CD4-positive, CD25-positive, alpha-beta regulatory T cell (primary cell): ENCODE data around the gene RAB5IF. TPM values are rescaled to one million over a fixed set of nuclear protein-coding genes. Genes with fewer than 3 reads are reported as not detected.

Source experiments
- ATAC-seq, 2 donors: fragments of 150-1000 bp; cut with Tn5 transposase; one replicate each; pipeline ENCODE4 v1.10.0; 2021; ENCODE audit warnings: low read depth in 2 of 2, moderate number of reproducible peaks in 2 of 2, moderate library complexity in 1 of 2
- DNase-seq, 3 donors: peaks; one replicate each; pipeline versions ENCODE4 v3.0.0 to v3.0.0-alpha.2; 2012 to 2022; ENCODE audit warnings: mixed read lengths in 1 of 3
- H3K27ac ChIP-seq: one replicate; pipeline ENCODE4 v1.7.0; 2013; ENCODE audit warnings: mild to moderate bottlenecking, low read length; ENCODE audit not compliant: insufficient read depth, poor library complexity, severe bottlenecking
- H3K27me3 ChIP-seq: one replicate; pipeline ENCODE4 v1.7.0; 2013; ENCODE audit warnings: low read length; ENCODE audit not compliant: control insufficient read depth, insufficient read depth
- H3K36me3 ChIP-seq: one replicate; pipeline ENCODE4 v1.7.0; 2013; ENCODE audit warnings: mild to moderate bottlenecking, low read length, moderate library complexity; ENCODE audit not compliant: control insufficient read depth, insufficient read depth
- H3K4me1 ChIP-seq: 2 replicates; pipeline ENCODE4 v1.7.0; 2013; ENCODE audit warnings: mild to moderate bottlenecking, low read length; ENCODE audit not compliant: insufficient read depth, control insufficient read depth, poor library complexity, severe bottlenecking
- H3K4me3 ChIP-seq: one replicate; pipeline ENCODE4 v1.7.0; 2013; ENCODE audit warnings: low read depth, mild to moderate bottlenecking, low read length, moderate library complexity
- H3K9me3 ChIP-seq, 2 experiments: 1 replicate in 1 of 2; 2 replicates in 1 of 2; pipeline ENCODE4 v1.7.0; 2013; ENCODE audit warnings: low read length in 2 of 2, mild to moderate bottlenecking in 1 of 2, moderate library complexity in 1 of 2; ENCODE audit not compliant: control insufficient read depth in 2 of 2
- H3K27ac Mint-ChIP-seq, 3 donors: one replicate each; pipeline ENCODE4 v1.8.0; 2020 to 2022; ENCODE audit warnings: mild to moderate bottlenecking in 3 of 3, mixed read lengths in 3 of 3, moderate library complexity in 2 of 3
- H3K27me3 Mint-ChIP-seq: one replicate; pipeline ENCODE4 v1.8.0; 2022; ENCODE audit warnings: mild to moderate bottlenecking, mixed read lengths
- H3K36me3 Mint-ChIP-seq: one replicate; pipeline ENCODE4 v1.8.0; 2020; ENCODE audit warnings: mixed read lengths
- H3K4me1 Mint-ChIP-seq, 4 donors: one replicate each; pipeline ENCODE4 v1.8.0; 2020 to 2022; ENCODE audit warnings: mixed read lengths in 4 of 4, mild to moderate bottlenecking in 1 of 4
- H3K4me3 Mint-ChIP-seq, 4 donors: one replicate each; pipeline ENCODE4 v1.8.0; 2020 to 2022; ENCODE audit warnings: mild to moderate bottlenecking in 4 of 4, mixed read lengths in 4 of 4, moderate library complexity in 3 of 4
- H3K9me3 Mint-ChIP-seq, 7 donors: one replicate each; pipeline ENCODE4 v1.8.0; 2020 to 2022; ENCODE audit warnings: mixed read lengths in 7 of 7, mild to moderate bottlenecking in 3 of 7, moderate library complexity in 2 of 7
- polyA plus RNA-seq, 4 donors: library from polyadenylated mRNA; unstranded; fragments of 300-500 nt; fragmentation: Illumina TruSeq; gene quantifications; one replicate each; pipeline ENCODE4 v1.2.3, GENCODE V29; 2021
- total RNA-seq: library from RNA; stranded (reverse); gene quantifications from one replicate; pipeline ENCODE4 v1.2.3, GENCODE V29; 2022

RAB5IF gene
- total and polyA plus RNA-seq, 5 donors from 2014 or later = 75.8 to 248 (median 204) TPM

DNA sequence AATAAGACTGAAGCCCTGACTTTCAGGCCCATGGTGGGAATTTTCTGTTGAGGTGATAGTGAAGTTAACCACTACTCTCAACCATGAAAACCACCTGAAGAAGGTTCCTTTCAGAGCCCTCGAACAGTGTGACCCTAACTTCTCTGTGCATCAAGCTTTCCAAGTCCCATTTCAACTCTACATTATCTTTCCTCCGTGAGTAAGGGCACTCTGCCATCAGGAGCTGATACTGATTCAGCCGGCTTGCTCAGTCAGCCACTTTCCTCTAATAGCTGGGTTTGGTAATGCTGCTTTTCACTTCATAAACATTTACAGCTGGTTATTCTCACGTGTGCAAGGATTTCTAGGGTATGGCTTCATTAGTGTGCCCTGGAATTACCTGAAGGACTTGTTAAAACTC, 51.2 kb downstream of the RAB5IF start:
- H3K27me3 ChIP-seq = no peaks in the 10 kb centered on the region
- Mint-ChIP-seq H3K4me1 (peaks cover 10 to 32% (median 14%) of the 10 kb centered on the region in 4 donors), H3K9me3 (no peaks in the 10 kb centered on the region), H3K36me3 (peaks cover 11% of the 10 kb centered on the region), H3K27ac (no peak overlapping the region), H3K27me3 (no peaks in the 10 kb centered on the region), H3K4me3 (no peak overlapping the region)
- peaks cover 16% of the 10 kb centered on the region for H3K4me1 ChIP-seq
- no peaks in the 10 kb centered on the region for H3K9me3 ChIP-seq
- no peak for DNase-seq
- no peak overlapping the region for H3K27ac ChIP-seq
- no peak overlapping the region for H3K4me3 ChIP-seq
- H3K36me3 ChIP-seq = peaks cover 8% of the 10 kb centered on the region
- no peak for ATAC-seq

DNA sequence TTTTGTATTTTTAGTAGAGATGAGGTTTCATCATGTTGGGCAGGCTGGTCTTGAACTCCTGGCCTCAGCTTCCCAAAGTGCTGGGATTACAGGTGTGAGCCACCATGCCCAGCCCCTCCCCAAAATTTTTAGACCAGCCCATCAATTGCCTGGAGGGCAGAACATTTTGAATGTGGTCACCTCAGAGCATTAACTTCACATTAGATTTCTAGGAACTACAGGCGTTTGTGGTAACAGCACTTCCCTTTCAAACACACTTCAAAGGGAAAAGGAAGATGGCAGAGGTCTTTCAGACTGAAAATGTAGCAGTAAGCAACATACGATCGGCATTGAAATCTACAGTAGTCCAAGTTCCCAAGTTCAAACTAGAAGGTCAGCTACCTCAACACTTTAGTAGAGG, 52.7 kb downstream of the RAB5IF start:
- peaks cover 8% of the 10 kb centered on the region for H3K36me3 ChIP-seq
- H3K27me3 ChIP-seq = no peaks in the 10 kb centered on the region
- no peaks in the 10 kb centered on the region for H3K9me3 ChIP-seq
- H3K4me3 ChIP-seq = peak overlapping the region; percentile 87
- peaks cover 16% of the 10 kb centered on the region for H3K4me1 ChIP-seq
- H3K27me3 Mint-ChIP-seq = no peaks in the 10 kb centered on the region
- no peak overlapping the region for H3K27ac ChIP-seq
- peak; percentile 71 to 79 for ATAC-seq
- peak overlapping the region; percentile 32 to 86 (median 65) for H3K27ac Mint-ChIP-seq
- no peaks in the 10 kb centered on the region for H3K9me3 Mint-ChIP-seq
- DNase-seq = peak in 2 of 3 donors; percentile 20 to 84
- peaks cover 7% of the 10 kb centered on the region for H3K36me3 Mint-ChIP-seq
- H3K4me1 Mint-ChIP-seq = peaks cover 10 to 32% (median 14%) of the 10 kb centered on the region in 4 donors
- H3K4me3 Mint-ChIP-seq = peak overlapping the region; percentile 28 to 84 (median 53)

Other genes with a start within 250 kb of the RAB5IF start
- 7.7 TPM for gene MYL9, start 64.3 kb upstream of the RAB5IF start, total RNA-seq
- gene MYL9, start 64.3 kb upstream of the RAB5IF start, polyA plus RNA-seq = not detected
- gene TGIF2, start 32.2 kb upstream of the RAB5IF start, total RNA-seq = 38.9 TPM
- gene TGIF2, start 32.2 kb upstream of the RAB5IF start, polyA plus RNA-seq = 10 to 100 TPM; 19.4 to 27.7 (median 24.1) TPM
- 39.4 TPM for gene SLA2, start 40.4 kb downstream of the RAB5IF start, total RNA-seq
- 10 to 100 TPM; 11.9 to 17.0 (median 14.7) TPM for gene SLA2, start 40.4 kb downstream of the RAB5IF start, polyA plus RNA-seq
- 26.7 TPM for gene NDRG3, start 140.3 kb downstream of the RAB5IF start, total RNA-seq
- gene NDRG3, start 140.3 kb downstream of the RAB5IF start, polyA plus RNA-seq = 10 to 100 TPM; 46.8 to 57.2 (median 55.1) TPM
- 12.2 TPM for gene DSN1, start 168.0 kb downstream of the RAB5IF start, total RNA-seq
- 10 to 100 TPM; 11.8 to 17.9 (median 13.8) TPM for gene DSN1, start 168.0 kb downstream of the RAB5IF start, polyA plus RNA-seq